OCI-LY1 (cell line): ENCODE results near the gene GTSE1.

ENCODE experiments used
- EZH2 ChIP-seq: fragments of 200-600 bp; sonication (generic), shearing (Covaris generic); IDR thresholded peaks from 2 replicates; pipeline ENCODE4 v1.8.0; 2017; ENCODE audit warnings: borderline replicate concordance, mixed run types, mild to moderate bottlenecking, antibody characterized with exemption, low read length, moderate library complexity, mixed read lengths
- TF ChIP-seq, protein P1 (sequence below): fragments of 200-600 bp; sonication (generic), shearing (Covaris generic); IDR thresholded peaks from 2 replicates; pipeline ENCODE4 v1.5.1; 2017; ENCODE audit warnings: mild to moderate bottlenecking, antibody characterized with exemption, low read length, moderate library complexity, mixed read lengths

DNA sequence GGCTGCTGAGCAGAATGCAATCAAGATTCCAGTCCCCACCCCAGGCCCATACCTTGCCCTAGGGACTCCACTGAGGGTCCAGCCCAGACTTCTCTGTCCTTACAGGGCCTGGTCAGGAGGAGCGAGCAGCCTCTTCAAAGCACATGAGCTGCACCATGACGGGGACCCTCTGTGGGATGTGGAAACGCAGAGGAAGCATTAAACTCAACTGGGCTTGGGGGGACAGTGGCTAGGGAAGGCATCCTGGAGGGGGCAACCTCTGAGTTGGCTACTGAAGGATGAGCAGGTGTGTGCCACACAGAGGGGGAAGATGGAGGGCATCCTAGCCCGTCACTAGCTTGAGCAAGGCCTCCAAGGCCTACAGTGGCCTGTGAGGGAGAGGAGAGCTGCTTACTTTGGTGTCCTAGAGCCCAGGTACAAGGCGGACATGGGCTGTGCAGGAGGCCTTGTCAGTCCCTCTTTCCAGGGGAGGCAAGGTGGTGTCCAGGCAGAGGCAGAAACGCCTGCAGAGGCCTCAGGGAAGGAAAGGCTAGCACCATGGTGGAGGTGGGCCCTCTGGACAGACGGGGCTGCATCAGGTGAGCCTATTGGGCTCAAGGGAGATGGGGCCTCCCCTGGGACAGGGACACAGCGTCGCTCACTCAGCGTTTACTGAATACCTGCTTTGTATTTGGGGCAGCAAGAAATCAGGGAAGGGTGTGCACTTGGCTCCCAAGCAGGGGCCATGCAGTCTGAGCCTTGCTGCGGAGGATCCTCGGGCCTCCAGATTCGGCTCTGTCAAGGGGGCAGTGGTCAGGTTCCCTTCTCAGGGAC is 14.6 kb upstream of the GTSE1 start:
- TF ChIP-seq, protein P1, sequence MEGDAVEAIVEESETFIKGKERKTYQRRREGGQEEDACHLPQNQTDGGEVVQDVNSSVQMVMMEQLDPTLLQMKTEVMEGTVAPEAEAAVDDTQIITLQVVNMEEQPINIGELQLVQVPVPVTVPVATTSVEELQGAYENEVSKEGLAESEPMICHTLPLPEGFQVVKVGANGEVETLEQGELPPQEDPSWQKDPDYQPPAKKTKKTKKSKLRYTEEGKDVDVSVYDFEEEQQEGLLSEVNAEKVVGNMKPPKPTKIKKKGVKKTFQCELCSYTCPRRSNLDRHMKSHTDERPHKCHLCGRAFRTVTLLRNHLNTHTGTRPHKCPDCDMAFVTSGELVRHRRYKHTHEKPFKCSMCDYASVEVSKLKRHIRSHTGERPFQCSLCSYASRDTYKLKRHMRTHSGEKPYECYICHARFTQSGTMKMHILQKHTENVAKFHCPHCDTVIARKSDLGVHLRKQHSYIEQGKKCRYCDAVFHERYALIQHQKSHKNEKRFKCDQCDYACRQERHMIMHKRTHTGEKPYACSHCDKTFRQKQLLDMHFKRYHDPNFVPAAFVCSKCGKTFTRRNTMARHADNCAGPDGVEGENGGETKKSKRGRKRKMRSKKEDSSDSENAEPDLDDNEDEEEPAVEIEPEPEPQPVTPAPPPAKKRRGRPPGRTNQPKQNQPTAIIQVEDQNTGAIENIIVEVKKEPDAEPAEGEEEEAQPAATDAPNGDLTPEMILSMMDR: no peak
- TF ChIP-seq EZH2: no peak
